Measurements from ENCODE around the gene PSD4.

DNA sequence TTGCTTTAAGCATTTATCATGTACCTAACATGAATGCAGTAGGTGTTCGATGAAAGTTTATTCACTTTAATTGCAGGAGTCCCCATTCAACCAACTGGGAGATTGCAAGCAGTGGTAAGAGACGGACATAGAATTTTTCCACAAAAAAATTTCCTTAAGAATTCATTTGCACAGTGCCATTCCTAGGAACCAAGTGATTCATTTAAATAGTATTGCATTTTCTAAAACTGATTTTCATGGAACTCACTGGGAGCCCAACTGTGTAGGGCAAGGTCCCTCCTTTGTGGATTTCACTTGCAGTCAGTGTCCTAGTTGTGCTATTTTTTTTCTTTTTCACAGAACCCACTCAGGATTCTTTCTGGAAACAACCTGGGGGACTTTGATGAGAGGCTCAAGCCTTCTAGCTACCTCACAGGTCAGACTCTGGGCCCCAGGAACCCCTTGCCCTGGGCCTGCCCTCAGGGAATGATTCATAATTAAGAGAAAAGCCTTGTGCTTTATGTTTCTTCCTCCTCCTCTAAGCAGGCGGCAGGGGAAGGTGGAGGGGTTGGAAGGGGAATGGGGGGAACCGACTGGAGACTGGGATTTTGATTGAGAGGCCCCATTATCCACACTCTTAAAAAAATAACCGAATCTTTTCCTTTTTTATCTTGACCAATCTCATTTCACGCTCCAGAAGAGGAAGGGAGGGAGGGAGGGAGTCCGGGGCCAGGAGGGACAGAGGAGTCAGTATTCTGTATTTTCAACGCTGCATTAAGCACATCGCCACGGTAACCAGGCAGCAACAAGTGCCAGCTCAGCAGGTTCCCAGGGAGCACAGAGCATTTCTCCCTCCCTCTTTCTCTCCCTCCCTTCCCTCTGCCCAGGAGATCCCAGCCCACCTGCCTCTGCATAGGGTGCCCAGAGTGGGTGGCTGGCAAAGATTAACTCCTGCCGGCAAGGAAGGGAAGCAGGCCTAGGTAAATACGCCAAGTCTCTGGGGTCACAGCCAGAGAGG lies 51.8 kb downstream of the PSD4 start:
- TF ChIP-seq, protein P1, sequence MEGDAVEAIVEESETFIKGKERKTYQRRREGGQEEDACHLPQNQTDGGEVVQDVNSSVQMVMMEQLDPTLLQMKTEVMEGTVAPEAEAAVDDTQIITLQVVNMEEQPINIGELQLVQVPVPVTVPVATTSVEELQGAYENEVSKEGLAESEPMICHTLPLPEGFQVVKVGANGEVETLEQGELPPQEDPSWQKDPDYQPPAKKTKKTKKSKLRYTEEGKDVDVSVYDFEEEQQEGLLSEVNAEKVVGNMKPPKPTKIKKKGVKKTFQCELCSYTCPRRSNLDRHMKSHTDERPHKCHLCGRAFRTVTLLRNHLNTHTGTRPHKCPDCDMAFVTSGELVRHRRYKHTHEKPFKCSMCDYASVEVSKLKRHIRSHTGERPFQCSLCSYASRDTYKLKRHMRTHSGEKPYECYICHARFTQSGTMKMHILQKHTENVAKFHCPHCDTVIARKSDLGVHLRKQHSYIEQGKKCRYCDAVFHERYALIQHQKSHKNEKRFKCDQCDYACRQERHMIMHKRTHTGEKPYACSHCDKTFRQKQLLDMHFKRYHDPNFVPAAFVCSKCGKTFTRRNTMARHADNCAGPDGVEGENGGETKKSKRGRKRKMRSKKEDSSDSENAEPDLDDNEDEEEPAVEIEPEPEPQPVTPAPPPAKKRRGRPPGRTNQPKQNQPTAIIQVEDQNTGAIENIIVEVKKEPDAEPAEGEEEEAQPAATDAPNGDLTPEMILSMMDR (IDR thresholded peaks at IDR 0.05; ENCODE audit: control extremely low read depth in 1 of 3, insufficient read depth in 1 of 3, low read depth in 1 of 3, low read length in 3 of 3) = no peak
- no peak for TF ChIP-seq HDAC6 (IDR thresholded peaks at IDR 0.05; ENCODE audit: low read depth, low read length)
